Upper lobe of left lung (tissue), 6 donors: ENCODE data around the gene FHOD3. TPM values are rescaled to one million over a fixed set of nuclear protein-coding genes. Genes with fewer than 3 reads are reported as not detected.

Experiments
- ATAC-seq, 2 donors: fragments of 200-7000 bp; cut with Tn5 transposase; one replicate each; pipeline ENCODE4 v1.9.1; 2022; ENCODE audit warnings: mild to moderate bottlenecking in 2 of 2, moderate library complexity in 2 of 2; ENCODE audit not compliant: low FRiP score in 2 of 2
- DNase-seq, 2 donors: peaks; one replicate each; pipeline ENCODE4 v3.0.0-alpha.2; 2019 to 2020
- H3K27ac ChIP-seq, 4 donors: fragments of 200-600 bp; sonication (generic); one replicate each; pipeline ENCODE4 v1.5.1; 2016 to 2019
- H3K27me3 ChIP-seq, 4 donors: fragments of 200-600 bp; sonication (generic); one replicate each; pipeline ENCODE4 v1.5.1; 2017 to 2019
- H3K36me3 ChIP-seq, 4 donors: fragments of 200-600 bp; sonication (generic); one replicate each; pipeline ENCODE4 v1.5.1; 2016 to 2019
- H3K4me1 ChIP-seq, 4 donors: fragments of 200-600 bp; sonication (generic); one replicate each; pipeline ENCODE4 v1.5.1; 2018 to 2019
- H3K4me3 ChIP-seq, 4 donors: fragments of 200-600 bp; sonication (generic); one replicate each; pipeline ENCODE4 v1.5.1; 2017 to 2019; ENCODE audit warnings: mild to moderate bottlenecking in 2 of 4, moderate library complexity in 1 of 4
- H3K9me3 ChIP-seq, 4 donors: fragments of 200-600 bp; sonication (generic); one replicate each; pipeline ENCODE4 v1.5.1; 2018 to 2019
- EP300 ChIP-seq, 4 donors: sonication (generic); formaldehyde crosslinking; IDR thresholded peaks; one replicate each; pipeline ENCODE4 v1.5.1; 2017; ENCODE audit warnings: antibody characterized with exemption in 4 of 4, control low read depth in 2 of 4
- POLR2A ChIP-seq, 4 donors: fragments of 450-650 bp; IDR thresholded peaks; one replicate each; pipeline ENCODE4 v1.5.1; 2016 to 2017; ENCODE audit warnings: antibody characterized with exemption in 4 of 4, mild to moderate bottlenecking in 2 of 4
- POLR2AphosphoS5 ChIP-seq, 2 donors: sonication (generic); formaldehyde crosslinking; IDR thresholded peaks; one replicate each; pipeline ENCODE4 v1.5.1; 2017; ENCODE audit warnings: antibody characterized with exemption in 2 of 2
- WGBS, 2 donors: methylation state at CpG; one replicate each; pipeline ENCODE4 v1.1.5; 2017 to 2018; 5-methylcytosine and 5-hydroxymethylcytosine counted together
- total RNA-seq, 6 donors: library from RNA; depleted of rRNA in 4 of 6; stranded (reverse); fragments of >200 nt in 4 of 6; gene quantifications; one replicate each; pipeline versions ENCODE4 v1.1.0 to v1.2.1, GENCODE V29; 2016 to 2021
- TF ChIP-seq, protein P1 (sequence below), 6 experiments: fragments of 450-650 bp in 4 of 6; fragments of 200-600 bp in 2 of 6; sonication (generic) in 2 of 6; IDR thresholded peaks; one replicate each; pipeline ENCODE4 v1.5.1; 2016 to 2019; ENCODE audit warnings: antibody characterized with exemption in 6 of 6
- donor health status: DM: no; HTN: no; CAD: no; lungs with moderate emphysema.
- donor health status: DM: no; HTN: yes; CAD: no; lungs with severe emphysema.

FHOD3 gene
- total RNA-seq, 6 donors from 2014 or later = 0.40 to 4.8 (median 2.8) TPM

DNA sequence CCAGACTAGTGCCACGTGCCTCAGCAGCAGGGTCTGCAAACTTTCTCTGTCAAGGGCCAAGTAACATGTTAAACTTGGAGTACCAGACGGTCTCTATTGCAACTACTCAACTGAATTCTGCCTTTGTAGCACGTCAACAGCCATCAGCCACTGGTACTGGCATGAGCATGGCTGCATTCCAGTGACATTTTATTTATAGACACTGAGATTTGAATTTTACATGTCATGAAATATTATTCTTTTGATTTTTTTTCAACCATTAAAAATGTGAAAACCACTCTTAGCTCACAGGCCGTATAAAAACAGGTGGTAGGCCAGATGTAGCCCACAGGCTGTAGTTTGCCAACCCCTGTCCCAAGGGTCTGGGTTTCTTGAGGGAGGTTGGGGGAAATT is 331.6 kb downstream of the FHOD3 start:
- Histone ChIP-seq H3K36me3 (no peaks in the 10 kb centered on the region), H3K4me3 (no peak overlapping the region), H3K27me3 (no peaks in the 10 kb centered on the region), H3K4me1 (peaks cover 0 to 3% (median 0%) of the 10 kb centered on the region in 4 donors), H3K9me3 (no peaks in the 10 kb centered on the region), H3K27ac (peak overlapping the region in 3 of 4 donors; percentile 2 to 67 (median 58))
- no peak for ATAC-seq
- TF ChIP-seq POLR2AphosphoS5 (IDR thresholded peaks at IDR 0.05) (no peak), POLR2A (IDR thresholded peaks at IDR 0.05) (no peak)
- DNase-seq = no peak
- WGBS, 2 donors = 54 to 55% methylated on average over 4 of the region's 4 CpGs

DNA sequence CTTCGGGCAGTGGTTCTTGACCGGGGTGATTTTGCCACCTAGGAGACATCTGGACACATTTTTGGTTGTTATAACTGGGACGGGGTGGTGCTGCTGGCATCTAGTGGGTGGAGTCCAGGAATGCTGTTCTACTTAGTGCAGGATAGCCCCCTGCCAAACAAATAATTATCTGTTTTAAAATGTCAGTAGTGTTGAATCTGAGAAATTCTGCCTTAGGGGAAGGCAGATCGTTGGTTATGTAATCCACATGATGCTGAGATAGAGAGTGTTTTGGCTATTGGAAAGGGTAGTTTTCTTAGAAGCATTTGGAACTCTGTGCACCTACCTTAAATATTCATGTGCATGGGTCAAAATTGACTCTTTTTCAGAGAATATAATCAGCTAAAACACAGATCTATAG is 332.3 kb downstream of the FHOD3 start:
- no peak for TF ChIP-seq POLR2AphosphoS5 (IDR thresholded peaks at IDR 0.05)
- no peak for TF ChIP-seq EP300 (IDR thresholded peaks at IDR 0.05)
- TF ChIP-seq POLR2A (IDR thresholded peaks at IDR 0.05) = no peak
- TF ChIP-seq, protein P1, sequence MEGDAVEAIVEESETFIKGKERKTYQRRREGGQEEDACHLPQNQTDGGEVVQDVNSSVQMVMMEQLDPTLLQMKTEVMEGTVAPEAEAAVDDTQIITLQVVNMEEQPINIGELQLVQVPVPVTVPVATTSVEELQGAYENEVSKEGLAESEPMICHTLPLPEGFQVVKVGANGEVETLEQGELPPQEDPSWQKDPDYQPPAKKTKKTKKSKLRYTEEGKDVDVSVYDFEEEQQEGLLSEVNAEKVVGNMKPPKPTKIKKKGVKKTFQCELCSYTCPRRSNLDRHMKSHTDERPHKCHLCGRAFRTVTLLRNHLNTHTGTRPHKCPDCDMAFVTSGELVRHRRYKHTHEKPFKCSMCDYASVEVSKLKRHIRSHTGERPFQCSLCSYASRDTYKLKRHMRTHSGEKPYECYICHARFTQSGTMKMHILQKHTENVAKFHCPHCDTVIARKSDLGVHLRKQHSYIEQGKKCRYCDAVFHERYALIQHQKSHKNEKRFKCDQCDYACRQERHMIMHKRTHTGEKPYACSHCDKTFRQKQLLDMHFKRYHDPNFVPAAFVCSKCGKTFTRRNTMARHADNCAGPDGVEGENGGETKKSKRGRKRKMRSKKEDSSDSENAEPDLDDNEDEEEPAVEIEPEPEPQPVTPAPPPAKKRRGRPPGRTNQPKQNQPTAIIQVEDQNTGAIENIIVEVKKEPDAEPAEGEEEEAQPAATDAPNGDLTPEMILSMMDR (IDR thresholded peaks at IDR 0.05) = no peak
- Histone ChIP-seq H3K27me3 (no peaks in the 10 kb centered on the region), H3K36me3 (no peaks in the 10 kb centered on the region), H3K4me3 (no peak overlapping the region), H3K4me1 (peaks cover 0 to 3% (median 0%) of the 10 kb centered on the region in 4 donors), H3K9me3 (no peaks in the 10 kb centered on the region), H3K27ac (no peak overlapping the region)
- DNase-seq = no peak
- WGBS, 2 donors = 85 to 89% methylated on average over 4 of the region's 4 CpGs
- ATAC-seq = no peak

DNA sequence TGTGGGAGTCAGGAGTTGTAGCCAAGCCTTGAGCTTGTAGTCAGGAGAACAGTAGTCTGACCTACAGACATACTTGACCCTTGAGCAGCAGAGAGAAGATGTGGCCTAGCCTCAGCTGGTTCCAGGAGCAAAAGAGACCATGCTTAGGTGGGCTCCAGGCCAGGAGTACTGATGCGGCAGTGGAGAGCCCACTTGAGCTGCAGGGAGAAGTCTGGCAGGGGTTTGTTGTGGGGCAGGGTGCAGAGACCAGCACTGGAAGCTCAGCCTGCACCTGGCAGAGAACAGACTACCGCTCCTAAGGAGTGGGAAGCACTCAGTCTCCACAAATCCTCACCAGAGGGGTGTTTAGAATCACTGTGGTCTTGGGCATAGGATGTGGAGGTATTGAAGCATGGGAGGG is 333.4 kb downstream of the FHOD3 start:
- Histone ChIP-seq H3K4me1 (peaks cover 0 to 3% (median 0%) of the 10 kb centered on the region in 4 donors), H3K27me3 (no peaks in the 10 kb centered on the region), H3K27ac (no peak overlapping the region), H3K36me3 (no peaks in the 10 kb centered on the region), H3K9me3 (no peaks in the 10 kb centered on the region), H3K4me3 (no peak overlapping the region)
- DNase-seq = no peak
- TF ChIP-seq, protein P1 (IDR thresholded peaks at IDR 0.05) = no peak
- TF ChIP-seq POLR2A (IDR thresholded peaks at IDR 0.05) (no peak), EP300 (IDR thresholded peaks at IDR 0.05) (no peak), POLR2AphosphoS5 (IDR thresholded peaks at IDR 0.05) (no peak)
- no peak for ATAC-seq
- WGBS, 2 donors = 79 to 100% methylated on average over 2 of the region's 2 CpGs

DNA sequence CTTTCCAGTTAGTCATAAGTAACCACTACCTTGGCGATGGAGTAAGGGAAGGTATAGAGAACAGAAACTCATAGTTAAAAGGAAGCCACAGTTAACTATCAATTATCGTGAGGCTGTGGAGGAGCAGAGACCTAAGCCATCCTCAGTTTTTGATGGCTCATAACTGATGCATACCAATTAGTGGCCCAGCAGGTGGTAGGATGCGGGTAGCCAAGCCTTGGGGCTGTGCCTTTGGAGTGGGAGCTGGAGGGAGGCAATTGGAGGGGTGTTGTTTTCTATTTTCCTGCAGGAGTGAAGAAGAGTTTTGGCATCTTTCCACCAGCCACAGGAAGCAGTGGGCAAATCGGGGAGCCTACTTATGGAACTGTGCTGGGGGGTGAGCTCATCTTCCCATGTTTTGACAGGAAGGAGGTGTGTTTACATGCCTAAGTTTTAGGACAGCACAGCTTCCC is 336.5 kb downstream of the FHOD3 start:
- 78 to 79% methylated on average over 4 of the region's 4 CpGs for WGBS, 2 donors
- Histone ChIP-seq H3K27me3 (no peaks in the 10 kb centered on the region), H3K4me3 (no peak overlapping the region), H3K4me1 (peaks cover 0 to 3% (median 0%) of the 10 kb centered on the region in 4 donors), H3K27ac (no peak overlapping the region), H3K9me3 (no peaks in the 10 kb centered on the region), H3K36me3 (no peaks in the 10 kb centered on the region)
- DNase-seq = no peak
- ATAC-seq = no peak
- TF ChIP-seq EP300 (IDR thresholded peaks at IDR 0.05) = no peak
- no peak for TF ChIP-seq POLR2AphosphoS5 (IDR thresholded peaks at IDR 0.05)
- TF ChIP-seq POLR2A (IDR thresholded peaks at IDR 0.05) = no peak
- TF ChIP-seq, protein P1 (IDR thresholded peaks at IDR 0.05) = no peak

DNA sequence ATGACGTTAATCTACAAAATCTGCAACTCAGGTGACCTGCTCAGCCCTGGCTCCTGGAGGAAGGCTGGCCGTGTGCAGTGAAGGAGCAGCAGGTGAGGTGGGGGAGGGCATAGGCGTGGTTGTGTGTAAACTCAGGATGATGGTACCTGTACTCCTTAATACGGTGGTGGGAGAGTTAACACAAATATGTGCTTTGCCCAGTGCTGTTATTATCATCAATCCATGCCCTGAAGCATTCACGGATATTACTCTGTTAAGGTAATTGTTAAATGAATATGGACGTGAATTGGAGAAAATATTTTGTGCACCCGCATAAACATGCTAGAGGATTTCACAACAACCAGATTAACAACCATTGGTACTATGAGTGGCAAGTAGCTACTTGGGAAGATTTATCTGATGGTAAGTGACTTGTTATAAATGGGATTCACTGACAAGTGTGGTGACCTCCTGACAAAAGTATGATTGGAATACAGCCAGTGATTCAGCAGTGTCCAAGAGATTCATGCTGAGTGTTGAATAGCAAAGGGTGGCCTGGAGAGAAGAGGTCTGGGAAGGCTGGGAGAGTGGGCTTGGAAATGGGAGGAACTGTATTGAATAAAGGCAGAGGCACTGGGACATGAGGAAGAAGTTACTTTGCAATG is 337.2 kb downstream of the FHOD3 start:
- no peak overlapping the region for H3K4me3 ChIP-seq
- DNase-seq (no peak), ATAC-seq (no peak)
- H3K4me1 ChIP-seq = no peaks in the 10 kb centered on the region
- H3K36me3 ChIP-seq = no peaks in the 10 kb centered on the region
- TF ChIP-seq, protein P1 (IDR thresholded peaks at IDR 0.05) = no peak
- TF ChIP-seq EP300 (IDR thresholded peaks at IDR 0.05) = no peak
- TF ChIP-seq POLR2AphosphoS5 (IDR thresholded peaks at IDR 0.05) = no peak
- no peak for TF ChIP-seq POLR2A (IDR thresholded peaks at IDR 0.05)
- 71 to 83% methylated on average over 7 of the region's 7 CpGs for WGBS, 2 donors
- no peaks in the 10 kb centered on the region for H3K27me3 ChIP-seq
- no peak overlapping the region for H3K27ac ChIP-seq
- no peaks in the 10 kb centered on the region for H3K9me3 ChIP-seq
